SKM-1 treated with dmso at 0.1 percent for 144 hours (cell line): Measurements from ENCODE around the gene TMEM120A.

Experiments
- DNase-seq: peaks from one replicate; lab custom pipeline; 2025; ENCODE audit not compliant: unreplicated experiment; lab: John Stamatoyannopoulos, UW

TMEM120A gene

GRCh38 chr7:75960372-75960771, 34.0 kb downstream of the TMEM120A start:
- no peak for DNase-seq

GRCh38 chr7:75958802-75959543, 35.4 kb downstream of the TMEM120A start:
- no peak for DNase-seq

DNA sequence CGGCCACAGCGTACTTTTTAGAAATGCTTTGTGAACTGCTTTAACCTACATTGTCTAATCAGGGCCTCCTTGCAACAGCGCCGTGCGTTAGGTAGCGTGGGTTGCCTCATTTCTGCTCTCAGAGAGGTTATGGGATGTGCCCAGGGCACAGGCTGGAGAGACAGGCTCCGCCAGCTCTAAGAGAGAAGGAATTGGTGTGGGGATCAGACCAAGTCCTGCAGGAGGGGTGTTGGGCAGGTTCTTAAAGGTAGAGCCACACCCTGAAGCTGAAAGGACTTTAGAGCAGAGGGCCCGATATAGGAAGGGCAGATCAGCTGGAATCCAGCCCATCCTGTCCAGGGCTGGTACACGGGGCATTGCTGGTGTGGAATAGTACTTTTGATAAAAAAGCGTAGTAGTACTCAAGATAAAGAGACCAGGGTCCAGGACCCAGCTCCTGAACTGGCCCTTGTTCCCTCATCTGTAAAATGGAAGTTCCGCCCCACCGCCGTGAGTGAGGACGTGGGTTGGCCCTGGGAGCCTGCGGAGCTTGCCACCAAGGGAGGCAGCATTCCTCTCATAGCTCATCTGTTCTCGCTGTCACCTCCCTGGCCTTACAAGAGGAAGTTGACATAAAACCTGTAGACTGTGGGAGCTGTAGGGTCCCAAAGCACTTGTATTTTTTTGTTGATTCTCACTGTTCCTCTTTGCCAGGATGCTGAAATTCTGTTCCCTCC, 37.2 kb downstream of the TMEM120A start:
- DNase-seq = no peak

GRCh38 chr7:75955331-75955955, 39.0 kb downstream of the TMEM120A start:
- no peak for DNase-seq

GRCh38 chr7:75953931-75954330, 40.5 kb downstream of the TMEM120A start:
- peak; percentile 14 for DNase-seq

DNA sequence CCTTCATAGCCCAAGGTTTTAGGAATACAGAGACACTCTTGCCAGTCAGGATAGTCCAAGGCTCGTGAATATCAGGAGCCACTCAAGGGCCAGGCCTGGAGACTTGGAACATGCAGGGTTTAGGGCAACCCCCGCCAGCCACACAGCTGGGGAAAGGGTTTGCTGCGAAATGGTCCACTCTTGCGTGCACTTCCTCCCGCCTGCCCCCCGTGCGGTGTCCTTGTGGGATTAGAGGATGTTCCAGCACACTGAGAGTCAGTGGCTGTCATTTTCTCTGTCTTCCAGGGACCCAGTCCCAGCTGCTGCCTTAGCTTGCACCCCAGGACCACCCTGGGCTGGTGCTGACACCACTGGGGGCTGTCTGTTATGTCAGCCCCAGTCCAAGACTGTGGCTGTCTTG, 41.0 kb downstream of the TMEM120A start:
- no peak for DNase-seq

GRCh38 chr7:75951506-75951905, 42.9 kb downstream of the TMEM120A start:
- peak; percentile 90 for DNase-seq

- DNase-seq = no peak
Measured at GRCh38 chr7:75950111-75950681, 44.2 kb downstream of the TMEM120A start.

GRCh38 chr7:75948179-75948578, 46.2 kb downstream of the TMEM120A start:
- no peak for DNase-seq

DNA sequence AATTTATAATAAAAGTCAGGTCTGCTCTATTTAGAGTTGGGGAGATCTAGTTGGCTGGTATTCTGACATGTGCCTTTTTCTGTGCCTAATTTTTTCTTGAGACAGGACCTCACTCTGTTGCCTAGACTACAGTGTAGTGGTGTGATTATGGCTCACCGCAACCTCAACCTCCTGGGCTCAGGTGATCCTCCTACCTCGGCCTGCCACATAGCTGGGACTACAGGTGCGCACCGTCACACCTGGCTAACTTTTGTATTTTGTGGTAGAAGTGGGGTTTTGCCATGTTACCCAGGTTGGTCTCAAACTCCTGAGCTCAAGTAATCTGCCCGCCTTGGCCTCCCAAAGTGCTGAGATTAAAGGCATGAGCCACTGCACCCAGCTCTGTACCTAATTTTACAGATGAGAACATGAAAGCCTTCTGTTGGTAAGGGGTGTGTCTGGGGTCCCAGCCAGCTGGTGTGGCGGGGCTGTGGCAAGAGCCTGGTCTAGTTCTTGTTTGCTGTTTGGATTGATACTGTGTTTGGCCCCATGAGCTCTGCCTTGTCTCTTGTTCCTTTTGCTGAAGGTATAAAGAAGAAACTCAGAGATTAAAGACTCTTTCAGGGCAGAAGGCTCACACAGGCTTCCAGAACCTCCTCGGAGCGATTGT, 48.1 kb downstream of the TMEM120A start:
- DNase-seq = no peak

DNA sequence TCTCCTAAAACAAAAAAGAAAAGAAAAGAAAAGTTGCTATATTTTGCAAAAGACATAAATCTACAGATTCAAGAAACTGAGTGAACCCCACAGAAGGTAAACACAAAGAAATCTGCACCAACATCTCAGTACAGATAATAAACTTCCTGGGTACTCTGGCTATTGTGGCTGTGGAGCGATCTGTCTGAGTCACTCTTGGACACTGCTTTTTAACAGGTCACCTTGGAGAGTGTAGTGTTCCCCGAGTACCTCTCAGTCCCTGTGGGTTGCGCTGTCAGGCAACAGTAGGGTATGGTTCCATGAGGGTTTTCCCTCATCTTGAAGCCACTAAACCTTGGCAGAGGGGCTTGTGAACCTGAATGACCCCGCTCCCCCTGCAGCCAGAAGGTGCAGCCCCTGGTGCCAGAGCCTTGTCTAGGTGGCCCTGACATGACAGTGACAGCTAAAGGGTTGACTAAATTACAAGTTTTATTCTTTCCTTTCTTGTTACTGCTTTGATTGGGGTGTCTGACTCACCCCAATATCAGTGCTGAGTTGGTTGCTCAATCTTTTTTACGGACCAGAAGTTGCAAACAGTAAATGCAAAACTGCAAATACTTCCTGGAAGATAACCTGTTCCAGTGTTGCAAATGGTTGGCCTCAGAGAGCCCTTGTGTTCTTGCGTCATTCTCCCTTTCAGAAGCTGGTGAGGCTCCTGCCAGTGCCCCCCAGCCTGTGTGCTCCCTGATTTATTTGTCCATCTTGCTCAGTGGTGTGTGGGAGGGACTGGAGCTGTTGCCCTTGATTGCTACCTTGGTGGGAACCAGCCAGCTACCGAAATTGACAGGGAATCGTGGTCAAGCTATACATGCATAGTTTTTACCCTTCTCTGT, 48.9 kb downstream of the TMEM120A start:
- peak; percentile 72 for DNase-seq

- no peak for DNase-seq
Measured at GRCh38 chr7:75944507-75944906, 49.9 kb downstream of the TMEM120A start.

DNA sequence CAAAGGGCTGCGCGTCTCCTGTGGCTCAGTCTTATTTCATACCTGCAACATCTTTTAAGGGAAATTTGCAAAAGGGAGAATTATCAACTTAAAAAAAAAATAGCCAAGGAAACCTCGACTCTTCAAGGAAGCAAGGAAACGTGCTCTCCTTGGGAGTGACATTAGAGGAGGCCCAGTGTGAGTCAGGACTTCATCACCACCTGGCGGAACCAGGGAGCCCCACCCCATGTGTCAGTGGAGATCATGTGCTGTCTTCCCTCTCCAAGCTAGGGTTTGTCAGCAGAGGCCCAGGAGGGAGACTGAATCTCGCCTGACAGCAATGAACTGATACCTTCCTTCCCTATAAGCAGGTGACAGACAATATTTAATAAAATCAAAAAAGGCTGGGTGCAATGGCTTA, 50.5 kb downstream of the TMEM120A start:
- no peak for DNase-seq

GRCh38 chr7:75938921-75939320, 55.5 kb downstream of the TMEM120A start:
- no peak for DNase-seq

DNA sequence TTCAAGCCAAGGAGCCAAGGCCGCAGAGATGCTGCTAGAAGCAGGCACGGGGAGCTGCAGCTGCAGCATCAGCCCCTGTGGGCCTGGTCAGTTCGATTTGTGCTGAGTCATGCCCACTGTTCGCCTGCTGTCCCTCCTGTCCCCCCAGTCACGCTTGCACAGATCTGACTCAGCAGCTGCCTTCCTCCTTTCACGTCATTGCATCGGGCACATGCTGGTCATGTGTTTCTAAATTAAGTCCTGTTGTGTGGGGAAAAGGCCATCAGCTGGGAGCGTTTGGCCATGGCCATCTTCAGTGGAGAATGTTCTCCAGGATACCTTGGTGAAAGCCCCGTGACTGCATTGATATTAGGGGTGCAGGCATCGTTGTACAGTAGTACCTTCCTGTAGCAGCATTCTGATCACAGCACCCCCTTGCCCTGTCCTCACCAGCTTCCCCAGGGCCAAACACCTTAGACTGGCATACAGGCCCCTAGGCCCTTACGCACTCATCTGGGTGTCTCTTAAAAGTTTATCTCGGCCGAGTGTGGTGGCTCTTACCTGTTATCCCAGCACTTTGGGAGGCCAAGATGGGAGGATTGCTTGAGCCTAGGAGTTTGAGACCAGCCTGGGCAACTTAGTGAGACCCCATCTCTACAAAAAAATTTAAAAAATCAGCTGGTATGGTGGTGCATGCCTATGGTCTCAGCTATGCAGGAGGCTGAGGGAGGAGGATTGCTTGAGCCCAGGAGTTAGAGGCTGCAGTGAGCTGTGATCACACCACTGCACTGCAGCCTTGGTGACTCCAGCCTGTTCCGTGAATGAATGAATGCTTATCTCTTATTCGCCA, 56.2 kb downstream of the TMEM120A start:
- no peak for DNase-seq
